Upper lobe of left lung (tissue), 6 donors: ENCODE measurements around the gene IQCB1. TPM values are rescaled to one million over a fixed set of nuclear protein-coding genes. Genes with fewer than 3 reads are reported as not detected.

Experiments
- ATAC-seq, 2 donors: fragments of 200-7000 bp; cut with Tn5 transposase; one replicate each; pipeline ENCODE4 v1.9.1; 2022; ENCODE audit warnings: mild to moderate bottlenecking in 2 of 2, moderate library complexity in 2 of 2; ENCODE audit not compliant: low FRiP score in 2 of 2
- DNase-seq, 2 donors: peaks; one replicate each; pipeline ENCODE4 v3.0.0-alpha.2; 2019 to 2020
- H3K27ac ChIP-seq, 4 donors: fragments of 200-600 bp; sonication (generic); one replicate each; pipeline ENCODE4 v1.5.1; 2016 to 2019
- H3K27me3 ChIP-seq, 4 donors: fragments of 200-600 bp; sonication (generic); one replicate each; pipeline ENCODE4 v1.5.1; 2017 to 2019
- H3K36me3 ChIP-seq, 4 donors: fragments of 200-600 bp; sonication (generic); one replicate each; pipeline ENCODE4 v1.5.1; 2016 to 2019
- H3K4me1 ChIP-seq, 4 donors: fragments of 200-600 bp; sonication (generic); one replicate each; pipeline ENCODE4 v1.5.1; 2018 to 2019
- H3K4me3 ChIP-seq, 4 donors: fragments of 200-600 bp; sonication (generic); one replicate each; pipeline ENCODE4 v1.5.1; 2017 to 2019; ENCODE audit warnings: mild to moderate bottlenecking in 2 of 4, moderate library complexity in 1 of 4
- H3K9me3 ChIP-seq, 4 donors: fragments of 200-600 bp; sonication (generic); one replicate each; pipeline ENCODE4 v1.5.1; 2018 to 2019
- EP300 ChIP-seq, 4 donors: sonication (generic); formaldehyde crosslinking; IDR thresholded peaks; one replicate each; pipeline ENCODE4 v1.5.1; 2017; ENCODE audit warnings: antibody characterized with exemption in 4 of 4, control low read depth in 2 of 4
- POLR2A ChIP-seq, 4 donors: fragments of 450-650 bp; IDR thresholded peaks; one replicate each; pipeline ENCODE4 v1.5.1; 2016 to 2017; ENCODE audit warnings: antibody characterized with exemption in 4 of 4, mild to moderate bottlenecking in 2 of 4
- POLR2AphosphoS5 ChIP-seq, 2 donors: sonication (generic); formaldehyde crosslinking; IDR thresholded peaks; one replicate each; pipeline ENCODE4 v1.5.1; 2017; ENCODE audit warnings: antibody characterized with exemption in 2 of 2
- total RNA-seq, 6 donors: library from RNA; depleted of rRNA in 4 of 6; stranded (reverse); fragments of >200 nt in 4 of 6; gene quantifications; one replicate each; pipeline versions ENCODE4 v1.1.0 to v1.2.1, GENCODE V29; 2016 to 2021
- TF ChIP-seq, protein P1 (sequence below), 6 experiments: fragments of 450-650 bp in 4 of 6; fragments of 200-600 bp in 2 of 6; sonication (generic) in 2 of 6; IDR thresholded peaks; one replicate each; pipeline ENCODE4 v1.5.1; 2016 to 2019; ENCODE audit warnings: antibody characterized with exemption in 6 of 6
- donor health status: DM: no; HTN: no; CAD: no; lungs with moderate emphysema.
- donor health status: DM: no; HTN: yes; CAD: no; lungs with severe emphysema.

The IQCB1 gene
- total RNA-seq, 6 donors from 2014 or later, result 11.4 to 43.1 (median 19.8) TPM

DNA sequence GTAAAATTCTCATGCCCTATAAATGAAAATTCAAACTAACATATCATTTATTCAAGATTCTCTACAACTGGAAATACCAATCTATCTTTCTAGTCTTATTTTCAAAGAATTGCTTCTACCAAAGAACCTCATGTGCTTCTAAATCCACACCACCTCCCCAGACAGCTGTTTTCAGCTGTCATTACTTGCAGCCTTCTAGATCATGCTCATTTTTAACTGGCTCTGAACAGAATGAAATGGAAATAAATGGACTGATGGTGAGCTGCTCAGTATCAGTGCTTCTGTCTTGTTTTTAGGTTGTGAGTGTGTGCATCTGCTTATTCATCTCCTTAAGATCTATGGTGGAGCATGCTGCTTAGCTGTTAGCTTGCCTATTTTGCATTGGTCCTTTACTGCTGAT lies 114.7 kb downstream of the IQCB1 start:
- ATAC-seq (no peak), DNase-seq (no peak)
- Histone ChIP-seq H3K36me3 (peaks cover 48 to 96% (median 69%) of the 10 kb centered on the region in 4 donors), H3K27me3 (no peaks in the 10 kb centered on the region), H3K4me3 (no peak overlapping the region), H3K9me3 (no peaks in the 10 kb centered on the region), H3K4me1 (no peaks in the 10 kb centered on the region), H3K27ac (no peak overlapping the region)
- no peak for TF ChIP-seq EP300 (IDR thresholded peaks at IDR 0.05)
- no peak for TF ChIP-seq POLR2A (IDR thresholded peaks at IDR 0.05)
- TF ChIP-seq, protein P1, sequence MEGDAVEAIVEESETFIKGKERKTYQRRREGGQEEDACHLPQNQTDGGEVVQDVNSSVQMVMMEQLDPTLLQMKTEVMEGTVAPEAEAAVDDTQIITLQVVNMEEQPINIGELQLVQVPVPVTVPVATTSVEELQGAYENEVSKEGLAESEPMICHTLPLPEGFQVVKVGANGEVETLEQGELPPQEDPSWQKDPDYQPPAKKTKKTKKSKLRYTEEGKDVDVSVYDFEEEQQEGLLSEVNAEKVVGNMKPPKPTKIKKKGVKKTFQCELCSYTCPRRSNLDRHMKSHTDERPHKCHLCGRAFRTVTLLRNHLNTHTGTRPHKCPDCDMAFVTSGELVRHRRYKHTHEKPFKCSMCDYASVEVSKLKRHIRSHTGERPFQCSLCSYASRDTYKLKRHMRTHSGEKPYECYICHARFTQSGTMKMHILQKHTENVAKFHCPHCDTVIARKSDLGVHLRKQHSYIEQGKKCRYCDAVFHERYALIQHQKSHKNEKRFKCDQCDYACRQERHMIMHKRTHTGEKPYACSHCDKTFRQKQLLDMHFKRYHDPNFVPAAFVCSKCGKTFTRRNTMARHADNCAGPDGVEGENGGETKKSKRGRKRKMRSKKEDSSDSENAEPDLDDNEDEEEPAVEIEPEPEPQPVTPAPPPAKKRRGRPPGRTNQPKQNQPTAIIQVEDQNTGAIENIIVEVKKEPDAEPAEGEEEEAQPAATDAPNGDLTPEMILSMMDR (IDR thresholded peaks at IDR 0.05), result no peak
- TF ChIP-seq POLR2AphosphoS5 (IDR thresholded peaks at IDR 0.05), result no peak

Other genes with a start within 250 kb of the IQCB1 start
- gene FBXO40, start 241.7 kb downstream of the IQCB1 start, total RNA-seq, result not detected
- gene HCLS1, start 174.2 kb downstream of the IQCB1 start, total RNA-seq, result 100 to 1,000 TPM in 4 of 6 donors, 10 to 100 TPM in 2; 71.7 to 234 (median 110) TPM
- 100 to 1,000 TPM in 1 of 6 donors, 10 to 100 TPM in 5; 46.4 to 116 (median 51.8) TPM for gene GOLGB1, start 85.3 kb downstream of the IQCB1 start, total RNA-seq
- 10 to 100 TPM in 2 of 6 donors, 1 to 10 TPM in 4; 3.1 to 12.8 (median 7.4) TPM for gene EAF2, start 149 bp upstream of the IQCB1 start, total RNA-seq
- 10 to 100 TPM; 25.1 to 72.4 (median 40.8) TPM for gene SLC15A2, start 59.3 kb upstream of the IQCB1 start, total RNA-seq
- 1 to 10 TPM; 1.0 to 7.8 (median 6.4) TPM for gene ILDR1, start 187.2 kb upstream of the IQCB1 start, total RNA-seq
- 10 to 100 TPM in 5 of 6 donors, 1 to 10 TPM in 1; 4.2 to 27.8 (median 14.4) TPM for gene CD86, start 220.3 kb upstream of the IQCB1 start, total RNA-seq